HG03097 (cell line): Measurements from ENCODE around the gene CHST11.

Source experiments
- ATAC-seq: cut with Tn5 transposase; IDR thresholded peaks from one replicate; pipeline ENCODE4 v1.9.1; 2021; ENCODE audit not compliant: unreplicated experiment, low FRiP score

The CHST11 gene

GRCh38 chr12:104638851-104639240, 182.1 kb downstream of the CHST11 start:
- ATAC-seq, result no peak

GRCh38 chr12:104640956-104641355, 184.2 kb downstream of the CHST11 start:
- no peak for ATAC-seq

- peak; percentile 81 for ATAC-seq
Observed at GRCh38 chr12:104641862-104642261, 185.1 kb downstream of the CHST11 start.

GRCh38 chr12:104643093-104643818, 186.5 kb downstream of the CHST11 start:
- no peak for ATAC-seq

GRCh38 chr12:104643819-104644669, 187.3 kb downstream of the CHST11 start:
- ATAC-seq, result no peak

GRCh38 chr12:104648756-104649155, 192.0 kb downstream of the CHST11 start:
- no peak for ATAC-seq

- no peak for ATAC-seq
Observed at GRCh38 chr12:104649217-104649824, 192.6 kb downstream of the CHST11 start.

- ATAC-seq, result no peak
Observed at GRCh38 chr12:104649921-104650320, 193.2 kb downstream of the CHST11 start.

GRCh38 chr12:104650541-104650940, 193.8 kb downstream of the CHST11 start:
- ATAC-seq, result no peak

- ATAC-seq, result no peak
Observed at GRCh38 chr12:104651811-104652210, 195.1 kb downstream of the CHST11 start.

- ATAC-seq, result no peak
Observed at GRCh38 chr12:104652358-104652757, 195.6 kb downstream of the CHST11 start.

- no peak for ATAC-seq
Observed at GRCh38 chr12:104652910-104653309, 196.2 kb downstream of the CHST11 start.

GRCh38 chr12:104653730-104654664, 197.2 kb downstream of the CHST11 start:
- ATAC-seq, result no peak

GRCh38 chr12:104654665-104655609, 198.2 kb downstream of the CHST11 start:
- no peak for ATAC-seq

GRCh38 chr12:104656383-104656782, 199.6 kb downstream of the CHST11 start:
- no peak for ATAC-seq

GRCh38 chr12:104656921-104657320, 200.2 kb downstream of the CHST11 start:
- ATAC-seq, result no peak

- ATAC-seq, result no peak
Observed at GRCh38 chr12:104657726-104658484, 201.2 kb downstream of the CHST11 start.

GRCh38 chr12:104659058-104659457, 202.3 kb downstream of the CHST11 start:
- no peak for ATAC-seq

- no peak for ATAC-seq
Observed at GRCh38 chr12:104662203-104662602, 205.5 kb downstream of the CHST11 start.
